ENCODE results near the gene NAA15. TPM values are rescaled to one million over a fixed set of nuclear protein-coding genes. Genes with fewer than 3 reads are reported as not detected.

NAA15 gene
- polyA plus RNA-seq, 3 donors: 5.2 to 20.2 (median 8.8) TPM

DNA sequence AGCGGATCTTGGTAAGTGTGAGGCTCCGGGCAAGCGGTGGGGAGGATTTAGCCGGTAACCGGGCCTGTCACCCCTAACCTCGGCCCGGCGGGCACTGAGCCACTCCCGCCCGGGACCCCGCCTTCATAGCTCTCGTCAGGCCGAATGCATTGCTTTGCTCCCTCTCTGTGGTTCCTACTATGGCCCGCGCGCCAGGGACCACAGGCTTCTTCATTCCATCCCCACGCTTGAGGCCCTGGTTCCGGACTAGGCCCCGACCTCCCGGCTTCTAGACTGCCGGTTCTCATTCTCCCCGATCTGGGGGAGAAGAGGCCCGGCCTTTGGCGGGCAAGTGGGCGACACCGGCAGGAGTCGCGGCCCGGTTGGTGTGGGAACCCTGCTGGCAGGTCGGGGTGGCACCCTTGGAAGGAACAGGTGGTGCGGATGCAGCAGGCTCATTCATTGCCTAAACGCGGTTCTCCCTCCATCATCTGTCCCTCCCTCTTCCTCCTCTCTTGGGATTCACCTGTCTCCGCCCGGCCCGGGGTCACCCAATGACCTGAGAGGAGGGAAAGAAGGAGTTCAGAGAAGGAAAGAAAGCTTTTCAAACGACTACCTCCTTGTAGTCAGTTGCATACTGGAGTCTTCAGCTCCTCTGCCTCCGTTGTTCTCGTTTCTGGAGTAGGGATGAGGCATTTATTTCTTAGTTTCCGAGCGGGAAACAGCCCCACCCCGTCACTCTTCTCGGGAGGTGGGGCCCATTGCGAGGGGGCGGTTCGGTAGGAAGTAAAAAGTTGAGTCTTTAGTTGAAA lies 711 bp downstream of the NAA15 start, which contains the start of gene NDUFC1:
Gene NDUFC1, minus strand, starts transcription at position 657 of the 791 bp plus-strand sequence. CDS start 6,679 bp downstream, outside the sequence.
- Histone ChIP-seq H3K4me2 (replicated peaks; ENCODE audit: extremely low read depth, low read length, poor library complexity, severe bottlenecking) (peak within 1 kb of the TSS; percentile 82), H3K27me3 (ENCODE audit: control insufficient read depth in 2 of 2, insufficient read depth in 2 of 2, low read length in 2 of 2) (no peaks in the 10 kb centered on the region), H3K4me3 (replicated peaks in 1 of 3; ENCODE audit: low read depth in 2 of 3, low read length in 3 of 3) (peak within 1 kb of the TSS; percentile 72 to 94 (median 75)), H3K9ac (ENCODE audit: insufficient read depth, low read length, poor library complexity, severe bottlenecking) (peak within 1 kb of the TSS; percentile 89), H3K27ac (ENCODE audit: low read depth in 1 of 2, low read length in 2 of 2) (peak within 1 kb of the TSS; percentile 89 to 95), H3K4me1 (ENCODE audit: control insufficient read depth in 1 of 2, insufficient read depth in 2 of 2, low read length in 2 of 2) (peaks cover 20 to 48% of the 10 kb centered on the region in 2 donors), H2AFZ (ENCODE audit: insufficient read depth, low read depth, low read length, poor library complexity, severe bottlenecking) (peak within 1 kb of the TSS; percentile 90), H4K20me1 (ENCODE audit: insufficient read depth, low read length) (peaks cover 32% of the 10 kb centered on the region), H3K79me2 (ENCODE audit: insufficient read depth, low read length) (peaks cover 92% of the 10 kb centered on the region), H3K36me3 (replicated peaks in 1 of 2; ENCODE audit: control insufficient read depth in 1 of 2, insufficient read depth in 2 of 2, low read length in 2 of 2) (peaks cover 0 to 18% of the 10 kb centered on the region in 2 donors), H3K9me3 (replicated peaks in 1 of 2; ENCODE audit: control insufficient read depth in 1 of 2, insufficient read depth in 1 of 2, low read length in 2 of 2) (no peaks in the 10 kb centered on the region)
- intact Hi-C loops (cut with micrococcal nuclease): loop anchor here (5.0 to 10.0 kb wide), 2 partner anchors 125 to 253 kb away; partner anchors contain the start of genes ELF2 (in 2 of the 2) and SETD7 (in 1 of the 2)
- H3K36me3 Mint-ChIP-seq: peaks cover 7 to 22% of the 10 kb centered on the region in 2 donors
- WGBS (ENCODE audit: insufficient coverage): 0% methylated on average over 20 of the region's 46 CpGs
- H3K4me3 Mint-ChIP-seq: peak within 1 kb of the TSS; percentile 99 to 100
- DNase-seq: peak; percentile 42 to 47 (median 43)
- peak; percentile 31 for TF ChIP-seq CTCF (IDR thresholded peaks at IDR 0.05)
- H3K27ac Mint-ChIP-seq: peak within 1 kb of the TSS; percentile 97 to 100 (median 99)
- no peaks in the 10 kb centered on the region for H3K27me3 Mint-ChIP-seq (ENCODE audit: low read depth in 3 of 3)
- peaks cover 0 to 4% (median 2%) of the 10 kb centered on the region in 7 donors for H3K9me3 Mint-ChIP-seq
- H3K4me1 Mint-ChIP-seq: peaks cover 45% of the 10 kb centered on the region

GRCh38 chr4:139304920-139305319 lies 3.6 kb downstream of the NAA15 start:
- no peaks in the 10 kb centered on the region for H3K27me3 ChIP-seq (ENCODE audit: control insufficient read depth in 2 of 2, insufficient read depth in 2 of 2, low read length in 2 of 2)
- no peaks in the 10 kb centered on the region for H3K27me3 Mint-ChIP-seq (ENCODE audit: low read depth in 3 of 3)
- H3K4me2 ChIP-seq (replicated peaks; ENCODE audit: extremely low read depth, low read length, poor library complexity, severe bottlenecking): no peak overlapping the region
- no peak overlapping the region for H3K4me3 ChIP-seq (replicated peaks in 1 of 3; ENCODE audit: low read depth in 2 of 3, low read length in 3 of 3)
- no peak overlapping the region for H3K9ac ChIP-seq (ENCODE audit: insufficient read depth, low read length, poor library complexity, severe bottlenecking)
- intact Hi-C loops (cut with micrococcal nuclease): loop anchor here (5.0 to 10.0 kb wide), 2 partner anchors 128 to 250 kb away; partner anchors contain the start of genes ELF2 (in 2 of the 2) and SETD7 (in 1 of the 2)
- WGBS (ENCODE audit: insufficient coverage): no CpG with 5 or more reads among the region's 2 CpGs
- no peak overlapping the region for H3K4me3 Mint-ChIP-seq
- no peak for DNase-seq
- H2AFZ ChIP-seq (ENCODE audit: insufficient read depth, low read depth, low read length, poor library complexity, severe bottlenecking): no peak overlapping the region
- peaks cover 0 to 4% (median 2%) of the 10 kb centered on the region in 7 donors for H3K9me3 Mint-ChIP-seq
- peaks cover 47% of the 10 kb centered on the region for H4K20me1 ChIP-seq (ENCODE audit: insufficient read depth, low read length)
- H3K27ac ChIP-seq (ENCODE audit: low read depth in 1 of 2, low read length in 2 of 2): no peak overlapping the region
- peaks cover 12 to 28% of the 10 kb centered on the region in 2 donors for H3K4me1 ChIP-seq (ENCODE audit: control insufficient read depth in 1 of 2, insufficient read depth in 2 of 2, low read length in 2 of 2)
- peaks cover 0 to 21% of the 10 kb centered on the region in 2 donors for H3K36me3 ChIP-seq (replicated peaks in 1 of 2; ENCODE audit: control insufficient read depth in 1 of 2, insufficient read depth in 2 of 2, low read length in 2 of 2)
- peaks cover 7 to 28% of the 10 kb centered on the region in 2 donors for H3K36me3 Mint-ChIP-seq
- peaks cover 34% of the 10 kb centered on the region for H3K4me1 Mint-ChIP-seq
- no peak overlapping the region for H3K27ac Mint-ChIP-seq
- no peak for TF ChIP-seq CTCF (IDR thresholded peaks at IDR 0.05)
- no peaks in the 10 kb centered on the region for H3K9me3 ChIP-seq (replicated peaks in 1 of 2; ENCODE audit: control insufficient read depth in 1 of 2, insufficient read depth in 1 of 2, low read length in 2 of 2)
- H3K79me2 ChIP-seq (ENCODE audit: insufficient read depth, low read length): peaks cover 100% of the 10 kb centered on the region
